GM19452 (cell line): ENCODE data around the gene SLC38A5.
"Not testable (repeated sequence)": the region's sequence is repeated elsewhere in the genome, so short reads cannot be mapped to it uniquely, and the experiment has no call there.

Experiments
- ATAC-seq: cut with Tn5 transposase; IDR thresholded peaks from one replicate; pipeline ENCODE4 v1.9.1; 2021; ENCODE audit not compliant: unreplicated experiment

SLC38A5 gene

GRCh38 chrX:48470833-48471118, 716 bp upstream of the SLC38A5 start:
- ATAC-seq, result no peak

- ATAC-seq, result no peak
These were observed 1.1 kb downstream of the SLC38A5 start for GRCh38 chrX:48468693-48469691.

DNA sequence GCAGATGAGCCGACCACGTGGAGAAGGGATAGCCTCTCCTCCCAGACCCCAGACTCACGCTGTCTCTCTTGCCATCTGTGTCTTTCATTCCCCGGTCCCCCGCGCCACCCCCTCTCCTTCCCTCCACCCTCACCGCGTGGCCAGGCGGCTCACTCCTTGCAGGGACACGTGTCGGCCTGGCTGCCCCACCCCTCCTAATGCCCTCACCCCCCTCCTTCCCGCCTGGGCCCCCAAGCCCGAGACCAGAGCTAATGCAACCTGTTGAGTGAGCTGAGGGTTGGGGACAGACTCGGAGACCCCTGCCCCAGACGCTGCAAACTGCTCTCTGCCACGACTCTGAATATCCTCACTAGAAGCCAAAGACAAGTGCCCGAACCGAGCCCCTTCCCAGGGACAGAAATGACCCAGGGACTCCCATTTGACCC, 1.8 kb downstream of the SLC38A5 start:
- no peak for ATAC-seq

DNA sequence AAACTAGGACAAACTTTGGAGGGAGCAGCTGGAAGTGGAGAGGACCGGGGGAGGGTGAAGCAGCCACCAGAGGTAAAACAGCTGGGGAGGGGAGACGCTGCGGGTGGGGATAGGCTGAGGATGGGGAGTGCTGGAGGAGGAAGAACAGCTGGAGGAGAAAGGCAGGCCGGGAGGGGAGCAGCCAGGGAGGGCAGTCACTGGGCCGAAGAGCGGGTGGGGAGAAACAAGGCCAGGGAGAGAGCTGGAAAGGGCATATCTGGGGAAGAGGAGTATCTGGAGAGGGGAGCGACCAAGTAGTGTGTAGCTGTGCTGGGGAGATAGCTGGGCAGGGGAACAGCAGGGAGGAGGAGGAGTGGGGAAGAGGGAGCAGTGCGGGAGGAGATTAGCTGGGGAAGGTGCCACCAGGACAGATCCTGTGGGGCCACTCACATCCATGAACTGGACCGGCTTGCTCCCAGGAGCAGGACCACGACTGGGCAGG, 2.7 kb downstream of the SLC38A5 start:
- no peak for ATAC-seq

- ATAC-seq, result no peak
These were observed 3.4 kb downstream of the SLC38A5 start for GRCh38 chrX:48466696-48467095.

DNA sequence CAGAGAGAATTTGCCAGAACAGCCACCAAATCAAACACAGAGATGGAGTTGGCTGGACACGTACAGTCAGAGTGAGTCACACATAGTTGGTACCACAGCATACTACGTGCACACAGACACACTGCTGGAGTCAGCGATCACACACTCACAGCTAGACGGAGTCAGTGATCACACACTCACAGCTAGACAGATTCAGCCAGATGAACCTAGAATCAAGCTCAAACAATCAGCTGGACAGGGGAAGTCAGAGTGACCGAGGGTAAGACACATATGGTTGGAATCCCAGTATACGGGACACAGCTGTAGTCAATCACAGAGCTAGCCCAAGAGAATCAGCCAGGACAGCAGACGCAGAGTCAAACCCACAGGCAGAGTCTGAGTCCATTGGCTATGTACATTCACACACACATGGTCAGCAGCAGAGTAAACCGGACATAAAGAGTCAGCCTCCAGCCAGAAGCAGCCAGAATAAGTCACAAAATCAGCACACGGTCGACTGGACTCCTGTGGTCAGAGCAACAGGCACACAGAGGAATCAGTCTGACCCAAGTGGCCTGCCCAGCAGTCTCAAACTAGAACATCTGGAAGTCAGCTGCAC, 4.6 kb downstream of the SLC38A5 start:
- ATAC-seq, result no peak

DNA sequence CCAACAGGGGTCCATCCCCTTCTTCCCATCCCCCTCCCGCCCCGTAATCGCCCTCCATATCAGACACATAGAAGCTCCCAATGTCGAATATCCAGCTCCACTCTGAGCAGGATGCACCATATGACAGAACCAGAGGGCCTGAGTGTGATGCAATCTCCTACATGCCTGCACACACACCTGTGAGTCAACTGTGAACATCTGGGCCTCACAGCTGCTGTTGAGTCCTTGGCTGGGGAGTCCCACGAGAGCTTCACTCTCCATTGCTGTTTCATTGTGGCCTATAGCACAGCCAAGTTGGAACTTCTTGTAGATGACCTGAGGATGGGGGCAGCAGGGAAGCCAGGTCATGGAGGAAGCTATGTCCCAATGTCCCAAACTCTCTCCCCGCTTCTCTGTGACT, 8.2 kb downstream of the SLC38A5 start:
- no peak for ATAC-seq

GRCh38 chrX:48460606-48461005, 9.5 kb downstream of the SLC38A5 start:
- no peak for ATAC-seq

- no peak for ATAC-seq
These were observed 10.0 kb downstream of the SLC38A5 start for GRCh38 chrX:48460031-48460430.

GRCh38 chrX:48459483-48459882, 10.6 kb downstream of the SLC38A5 start:
- ATAC-seq, result no peak

DNA sequence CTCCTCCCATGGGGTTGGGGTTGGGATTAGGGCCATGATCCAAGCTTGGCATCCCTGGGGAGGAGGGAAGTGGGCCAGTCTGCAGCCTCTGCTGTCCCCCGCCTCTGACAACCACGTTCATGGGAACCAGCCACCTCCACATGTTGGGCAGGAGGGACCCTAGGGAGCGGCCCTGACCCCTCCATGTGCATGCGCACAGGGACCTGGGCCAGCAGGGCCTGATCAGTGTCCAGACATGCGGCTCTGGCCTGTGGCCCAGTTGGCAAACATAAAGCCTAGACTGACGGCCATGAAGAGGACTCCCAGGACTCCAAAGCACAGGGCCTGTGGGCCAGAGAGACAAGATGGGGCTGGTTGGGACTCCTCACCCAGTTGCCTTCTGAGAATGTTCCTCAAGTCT, 11.3 kb downstream of the SLC38A5 start:
- no peak for ATAC-seq

GRCh38 chrX:48456628-48457331, 13.3 kb downstream of the SLC38A5 start:
- no peak for ATAC-seq

- ATAC-seq, result no peak
These were observed 18.4 kb downstream of the SLC38A5 start for GRCh38 chrX:48451708-48452107.

GRCh38 chrX:48450076-48450475, 20.0 kb downstream of the SLC38A5 start:
- no peak for ATAC-seq

GRCh38 chrX:48447201-48447600, 22.9 kb downstream of the SLC38A5 start:
- ATAC-seq, result not testable (repeated sequence)

GRCh38 chrX:48433713-48434112, 36.3 kb downstream of the SLC38A5 start:
- ATAC-seq, result not testable (repeated sequence)

GRCh38 chrX:48430166-48430565, 39.9 kb downstream of the SLC38A5 start:
- ATAC-seq, result not testable (repeated sequence)

- not testable (repeated sequence) for ATAC-seq
These were observed 40.5 kb downstream of the SLC38A5 start for GRCh38 chrX:48429606-48430005.

DNA sequence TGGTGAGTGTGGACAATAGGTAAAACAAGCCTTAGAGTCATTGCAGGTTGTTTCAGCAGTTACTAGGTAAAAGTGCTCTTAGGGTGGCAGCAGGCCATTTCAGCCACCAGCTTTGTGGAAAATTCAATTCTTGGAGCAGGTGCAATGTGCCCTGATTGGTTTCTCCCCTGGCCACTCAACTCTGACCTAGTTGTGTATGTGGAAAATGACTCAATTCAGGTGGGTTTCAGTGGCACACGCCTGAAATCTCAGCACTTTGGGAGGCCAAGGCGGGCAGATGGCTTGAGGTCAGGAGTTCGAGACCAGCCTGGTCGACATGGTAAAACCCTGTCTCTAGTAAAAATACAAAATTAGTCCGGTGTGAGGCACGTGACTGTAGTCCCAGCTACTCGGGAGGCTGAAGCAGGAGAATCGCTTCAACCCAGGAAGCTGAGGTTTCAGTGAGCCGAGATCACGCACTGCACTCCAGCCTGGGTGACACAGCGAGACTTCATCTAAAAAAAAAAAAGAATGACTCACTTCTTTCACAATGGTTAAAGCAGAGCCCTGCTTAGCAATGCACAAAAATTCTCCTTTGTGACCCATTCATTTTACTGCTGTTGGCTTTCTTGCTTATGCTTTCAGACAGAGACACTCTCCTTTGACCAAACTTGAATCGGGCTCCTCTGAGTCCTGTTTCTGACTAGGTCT, 42.9 kb downstream of the SLC38A5 start:
- not testable (repeated sequence) for ATAC-seq

- ATAC-seq, result not testable (repeated sequence)
These were observed 58.2 kb downstream of the SLC38A5 start, which contains the start of gene SSX4B for GRCh38 chrX:48411860-48412259. Gene SSX4B, minus strand, starts transcription at chrX:48411960. Its CDS starts 588 bp downstream, at chrX:48411372.
